Kidney (tissue), 14 donors: ENCODE data around the gene COL28A1. TPM values are rescaled to one million over a fixed set of nuclear protein-coding genes. Genes with fewer than 3 reads are reported as not detected.

Experiments used
- DNase-seq, 5 donors: peaks; one replicate each; pipeline ENCODE4 v3.0.0-alpha.2; 2013 to 2020
- FAIRE-seq: peaks from 2 replicates; lab custom pipeline; 2012; peaks lifted over from hg19 to GRCh38; lab: Jason Lieb, UNC
- H3K27ac ChIP-seq, 2 donors: one replicate each; pipeline ENCODE4 v1.7.0; 2013; ENCODE audit warnings: low read depth in 2 of 2, low read length in 2 of 2, inconsistent platforms in 1 of 2
- H3K27me3 ChIP-seq: one replicate; pipeline ENCODE4 v1.7.1; 2013; ENCODE audit warnings: low read length, inconsistent platforms; ENCODE audit not compliant: control insufficient read depth, insufficient read depth
- H3K36me3 ChIP-seq, 3 donors: one replicate each; pipeline versions ENCODE4 v1.7.0 to v1.7.1; 2013; ENCODE audit warnings: low read length in 3 of 3, control low read depth in 1 of 3, inconsistent platforms in 1 of 3; ENCODE audit not compliant: insufficient read depth in 3 of 3, control insufficient read depth in 2 of 3
- H3K4me1 ChIP-seq, 3 donors: one replicate each; pipeline versions ENCODE4 v1.7.0 to v1.7.1; 2013; ENCODE audit warnings: low read length in 3 of 3, inconsistent platforms in 1 of 3, low read depth in 1 of 3; ENCODE audit not compliant: control insufficient read depth in 2 of 3, insufficient read depth in 2 of 3
- H3K4me3 ChIP-seq, 3 donors: one replicate each; pipeline versions ENCODE4 v1.7.0 to v1.8.1; 2013; ENCODE audit warnings: low read length in 3 of 3, control low read depth in 1 of 3, inconsistent platforms in 1 of 3
- H3K9ac ChIP-seq, 3 donors: one replicate each; pipeline versions ENCODE4 v1.7.0 to v1.7.1; 2013; ENCODE audit warnings: low read length in 3 of 3, control low read depth in 1 of 3, inconsistent platforms in 1 of 3
- H3K9me3 ChIP-seq, 3 donors: one replicate each; pipeline versions ENCODE4 v1.7.0 to v1.7.1; 2013; ENCODE audit warnings: low read length in 3 of 3, control low read depth in 1 of 3, inconsistent platforms in 1 of 3; ENCODE audit not compliant: control insufficient read depth in 2 of 3, insufficient read depth in 1 of 3
- intact Hi-C: fragments of 100-400 bp; cut with DNase I; formaldehyde crosslinking; loops from one replicate; pipeline ENCODE4 v1.11.1; 2022
- polyA plus RNA-seq: library from polyadenylated mRNA; stranded (reverse); fragments of 350-450 nt; fragmentation: Illumina TruSeq; extraction: RNeasy Lipid Tissue Mini Kit (QIAGEN cat#74804); gene quantifications from one replicate; pipeline ENCODE4 v1.2.3, GENCODE V29; 2014; ENCODE audit warnings: low read depth, low replicate concordance; ENCODE audit not compliant: insufficient read depth
- total RNA-seq: library from RNA; stranded (reverse); fragmentation: NEBNext Ultra II Directional; extraction: Animal tissue kit (Norgen Biotek cat#: 25700); gene quantifications from one replicate; pipeline ENCODE4 v1.2.1, GENCODE V29; 2021
- TF ChIP-seq, protein P1 (sequence below): IDR thresholded peaks from 3 replicates; pipeline ENCODE4 v1.5.1; 2012; ENCODE audit warnings: mild to moderate bottlenecking, moderate library complexity, borderline replicate concordance; ENCODE audit not compliant: insufficient read depth; ENCODE audit errors: extremely low read depth
- donor health status: control.
- donor health status: control.
- donor health status: control.
- donor health status: control.
- donor health status: control.
- donor health status: DM: yes; HTN: yes; CAD: no.
- donor health status: Normal renal cell carcinoma (clear cell type).

The COL28A1 gene
- total and polyA plus RNA-seq, 2 donors from 2014 or later: 2.7 to 5.8 TPM

DNA sequence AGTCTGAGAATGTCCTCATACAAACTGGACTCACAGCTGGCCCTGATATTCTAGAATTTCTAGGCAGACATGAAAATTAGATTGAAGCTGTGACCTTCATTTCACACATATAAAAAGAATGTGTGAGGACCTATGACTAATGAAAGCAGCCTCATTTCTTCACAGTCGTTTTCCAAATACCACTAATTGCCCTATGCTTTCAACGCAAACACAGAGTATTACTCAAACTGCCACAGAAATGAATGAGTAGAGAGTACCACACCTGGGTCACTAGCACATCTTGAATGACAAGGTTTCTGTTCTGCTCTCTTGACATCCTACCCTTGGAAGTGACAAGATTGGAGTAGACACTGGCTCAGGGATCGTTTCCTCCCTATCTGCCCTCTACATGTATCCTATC is 211.0 kb downstream of the COL28A1 start:
- H3K9ac ChIP-seq: no peak overlapping the region
- no peak for FAIRE-seq

GRCh38 chr7:7323921-7324320 is 211.8 kb downstream of the COL28A1 start:
- H3K27me3 ChIP-seq: no peaks in the 10 kb centered on the region
- H3K9me3 ChIP-seq: no peaks in the 10 kb centered on the region
- intact Hi-C loops: no loop called here
- H3K9ac ChIP-seq: no peak overlapping the region
- peaks cover 0 to 17% (median 0%) of the 10 kb centered on the region in 3 donors for H3K4me1 ChIP-seq
- H3K4me3 ChIP-seq: no peak overlapping the region
- no peak for FAIRE-seq
- DNase-seq: no peak
- TF ChIP-seq, protein P1, sequence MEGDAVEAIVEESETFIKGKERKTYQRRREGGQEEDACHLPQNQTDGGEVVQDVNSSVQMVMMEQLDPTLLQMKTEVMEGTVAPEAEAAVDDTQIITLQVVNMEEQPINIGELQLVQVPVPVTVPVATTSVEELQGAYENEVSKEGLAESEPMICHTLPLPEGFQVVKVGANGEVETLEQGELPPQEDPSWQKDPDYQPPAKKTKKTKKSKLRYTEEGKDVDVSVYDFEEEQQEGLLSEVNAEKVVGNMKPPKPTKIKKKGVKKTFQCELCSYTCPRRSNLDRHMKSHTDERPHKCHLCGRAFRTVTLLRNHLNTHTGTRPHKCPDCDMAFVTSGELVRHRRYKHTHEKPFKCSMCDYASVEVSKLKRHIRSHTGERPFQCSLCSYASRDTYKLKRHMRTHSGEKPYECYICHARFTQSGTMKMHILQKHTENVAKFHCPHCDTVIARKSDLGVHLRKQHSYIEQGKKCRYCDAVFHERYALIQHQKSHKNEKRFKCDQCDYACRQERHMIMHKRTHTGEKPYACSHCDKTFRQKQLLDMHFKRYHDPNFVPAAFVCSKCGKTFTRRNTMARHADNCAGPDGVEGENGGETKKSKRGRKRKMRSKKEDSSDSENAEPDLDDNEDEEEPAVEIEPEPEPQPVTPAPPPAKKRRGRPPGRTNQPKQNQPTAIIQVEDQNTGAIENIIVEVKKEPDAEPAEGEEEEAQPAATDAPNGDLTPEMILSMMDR: no peak
- H3K36me3 ChIP-seq: no peaks in the 10 kb centered on the region
- no peak overlapping the region for H3K27ac ChIP-seq

More for the DNA sequence above, 211.0 kb downstream of the COL28A1 start:
- TF ChIP-seq, protein P1: no peak
- H3K27me3 ChIP-seq: no peaks in the 10 kb centered on the region
- H3K36me3 ChIP-seq: no peaks in the 10 kb centered on the region
- no peak overlapping the region for H3K4me3 ChIP-seq
- no peak for DNase-seq
- peaks cover 0 to 17% (median 0%) of the 10 kb centered on the region in 3 donors for H3K4me1 ChIP-seq
- intact Hi-C loops: no loop called here
- no peaks in the 10 kb centered on the region for H3K9me3 ChIP-seq
- no peak overlapping the region for H3K27ac ChIP-seq

DNA sequence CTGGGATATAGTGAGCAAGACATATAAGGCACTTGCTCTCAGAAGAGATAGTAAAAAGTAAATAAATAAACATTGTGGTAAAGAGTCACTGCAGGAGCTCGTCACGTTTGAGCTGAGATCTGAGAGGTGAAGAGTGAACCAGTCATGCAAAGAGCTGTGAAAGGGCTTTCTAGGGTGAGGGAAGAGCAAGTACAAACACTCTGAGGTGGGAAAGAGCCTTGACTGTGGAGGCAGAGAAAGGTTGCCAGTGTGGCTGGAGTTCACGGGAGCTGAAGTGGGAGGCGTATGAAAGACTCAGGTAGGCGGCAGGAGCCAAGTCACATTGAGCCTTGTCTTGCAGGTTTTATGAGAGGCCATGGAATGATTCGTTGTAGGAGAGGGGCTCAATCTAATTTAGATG is 212.3 kb downstream of the COL28A1 start:
- Histone ChIP-seq H3K4me1 (peaks cover 0 to 17% (median 0%) of the 10 kb centered on the region in 3 donors), H3K9ac (no peak overlapping the region), H3K9me3 (no peaks in the 10 kb centered on the region), H3K36me3 (no peaks in the 10 kb centered on the region), H3K27ac (no peak overlapping the region), H3K27me3 (no peaks in the 10 kb centered on the region), H3K4me3 (no peak overlapping the region)
- TF ChIP-seq, protein P1: no peak
- FAIRE-seq (no peak), DNase-seq (peak in 2 of 5 donors; percentile 38 to 44)
- intact Hi-C loops: no loop called here

- Histone ChIP-seq H3K4me1 (peaks cover 0 to 17% (median 0%) of the 10 kb centered on the region in 3 donors), H3K27ac (peak overlapping the region; percentile 36 to 85), H3K9me3 (no peaks in the 10 kb centered on the region), H3K36me3 (no peaks in the 10 kb centered on the region), H3K9ac (no peak overlapping the region), H3K4me3 (peak overlapping the region in 1 of 3 donors; percentile 27), H3K27me3 (no peaks in the 10 kb centered on the region)
- TF ChIP-seq, protein P1: no peak
- FAIRE-seq: no peak
- peak; percentile 60 to 76 (median 60) for DNase-seq
- intact Hi-C loops: no loop called here
These were observed 214.0 kb downstream of the COL28A1 start for GRCh38 chr7:7321681-7322080.
